ENCODE measurements around the gene CDH26.

DNA sequence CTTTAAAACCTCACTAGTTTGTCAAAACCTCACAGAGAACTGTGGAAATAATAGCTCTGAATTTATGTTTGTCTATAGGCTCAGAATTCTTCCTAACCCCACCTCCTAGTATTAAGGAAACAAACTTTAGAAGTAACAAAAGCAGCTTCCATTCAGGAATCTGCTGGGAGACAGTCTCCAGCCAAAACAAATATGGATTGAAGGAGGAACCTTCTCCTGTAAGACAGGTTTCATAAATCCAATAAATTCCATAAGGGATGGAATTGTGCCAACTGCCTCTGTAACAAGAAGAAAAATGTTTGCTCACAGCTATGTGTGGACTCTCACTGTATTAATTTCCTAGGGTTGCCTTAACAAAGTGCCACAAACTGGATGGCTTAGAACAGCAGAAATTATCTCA, 32.3 kb upstream of the CDH26 start:
- TF ChIP-seq, protein P1, sequence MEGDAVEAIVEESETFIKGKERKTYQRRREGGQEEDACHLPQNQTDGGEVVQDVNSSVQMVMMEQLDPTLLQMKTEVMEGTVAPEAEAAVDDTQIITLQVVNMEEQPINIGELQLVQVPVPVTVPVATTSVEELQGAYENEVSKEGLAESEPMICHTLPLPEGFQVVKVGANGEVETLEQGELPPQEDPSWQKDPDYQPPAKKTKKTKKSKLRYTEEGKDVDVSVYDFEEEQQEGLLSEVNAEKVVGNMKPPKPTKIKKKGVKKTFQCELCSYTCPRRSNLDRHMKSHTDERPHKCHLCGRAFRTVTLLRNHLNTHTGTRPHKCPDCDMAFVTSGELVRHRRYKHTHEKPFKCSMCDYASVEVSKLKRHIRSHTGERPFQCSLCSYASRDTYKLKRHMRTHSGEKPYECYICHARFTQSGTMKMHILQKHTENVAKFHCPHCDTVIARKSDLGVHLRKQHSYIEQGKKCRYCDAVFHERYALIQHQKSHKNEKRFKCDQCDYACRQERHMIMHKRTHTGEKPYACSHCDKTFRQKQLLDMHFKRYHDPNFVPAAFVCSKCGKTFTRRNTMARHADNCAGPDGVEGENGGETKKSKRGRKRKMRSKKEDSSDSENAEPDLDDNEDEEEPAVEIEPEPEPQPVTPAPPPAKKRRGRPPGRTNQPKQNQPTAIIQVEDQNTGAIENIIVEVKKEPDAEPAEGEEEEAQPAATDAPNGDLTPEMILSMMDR (IDR thresholded peaks at IDR 0.05): no peak
- no peak for TF ChIP-seq POLR2A (IDR thresholded peaks at IDR 0.05)

Measured in uterus (tissue), 2 donors.